Esophagus muscularis mucosa (tissue), 4 donors: ENCODE data around the gene ALG8. TPM values are rescaled to one million over a fixed set of nuclear protein-coding genes. Genes with fewer than 3 reads are reported as not detected.
"Not testable (repeated sequence)": the region's sequence is repeated elsewhere in the genome, so short reads cannot be mapped to it uniquely, and the experiment has no call there.

Experiments used
- DNase-seq: peaks from one replicate; pipeline ENCODE4 v3.0.0-alpha.2; 2017; ENCODE audit errors: extremely low spot score
- H3K27ac ChIP-seq, 4 donors: fragments of 200-600 bp; sonication (generic); replicated peaks in 1 of 4; 1 replicate in 3 of 4; 2 replicates in 1 of 4; pipeline ENCODE4 v1.5.1; 2016 to 2019; ENCODE audit warnings: mild to moderate bottlenecking in 1 of 4
- H3K27me3 ChIP-seq, 4 donors: fragments of 200-600 bp; sonication (generic); one replicate each; pipeline versions ENCODE4 v1.5.1 to v1.6.0; 2016 to 2019
- H3K36me3 ChIP-seq, 4 donors: fragments of 200-600 bp; sonication (generic); one replicate each; pipeline ENCODE4 v1.5.1; 2016 to 2019
- H3K4me1 ChIP-seq, 4 donors: fragments of 200-600 bp; sonication (generic); one replicate each; pipeline ENCODE4 v1.5.1; 2016 to 2019
- H3K4me3 ChIP-seq, 4 donors: fragments of 200-600 bp; sonication (generic); 1 replicate in 2 of 4; 2 replicates in 2 of 4; pipeline ENCODE4 v1.5.1; 2016 to 2019; ENCODE audit warnings: mild to moderate bottlenecking in 4 of 4, moderate library complexity in 1 of 4
- H3K9me3 ChIP-seq, 4 donors: fragments of 200-600 bp; sonication (generic); 1 replicate in 3 of 4; 2 replicates in 1 of 4; pipeline ENCODE4 v1.5.1; 2016 to 2019
- CTCF ChIP-seq, 3 experiments: fragments of 200-600 bp in 2 of 3; fragments of 450-650 bp in 1 of 3; sonication (generic) in 2 of 3; IDR thresholded peaks; one replicate each; pipeline ENCODE4 v1.5.1; 2017 to 2019; ENCODE audit warnings: antibody characterized with exemption in 3 of 3, mild to moderate bottlenecking in 2 of 3, moderate library complexity in 1 of 3
- EP300 ChIP-seq: sonication (generic); formaldehyde crosslinking; IDR thresholded peaks from one replicate; pipeline ENCODE4 v1.6.1; 2017; ENCODE audit warnings: antibody characterized with exemption
- POLR2A ChIP-seq: fragments of 450-650 bp; IDR thresholded peaks from one replicate; pipeline ENCODE4 v1.6.1; 2017; ENCODE audit warnings: antibody characterized with exemption, moderate library complexity, mild to moderate bottlenecking, low read depth
- POLR2AphosphoS5 ChIP-seq, 2 donors: sonication (generic); formaldehyde crosslinking; IDR thresholded peaks; one replicate each; pipeline ENCODE4 v1.6.1; 2017; ENCODE audit warnings: antibody characterized with exemption in 2 of 2
- WGBS: methylation state at CpG from one replicate; pipeline ENCODE4 v1.1.5; 2018; 5-methylcytosine and 5-hydroxymethylcytosine counted together
- intact Hi-C: fragments of 100-400 bp; cut with DNase I; formaldehyde crosslinking; loops from one replicate; pipeline ENCODE4 v1.15.1; 2023
- total RNA-seq, 4 donors: library from RNA; depleted of rRNA; stranded (reverse); fragments of >200 nt; gene quantifications; one replicate each; pipeline versions ENCODE4 v1.1.0 to v1.2.1, GENCODE V29; 2016

ALG8 gene
- total RNA-seq, 4 donors from 2014 or later, result 11.2 to 21.6 (median 15.7) TPM

DNA sequence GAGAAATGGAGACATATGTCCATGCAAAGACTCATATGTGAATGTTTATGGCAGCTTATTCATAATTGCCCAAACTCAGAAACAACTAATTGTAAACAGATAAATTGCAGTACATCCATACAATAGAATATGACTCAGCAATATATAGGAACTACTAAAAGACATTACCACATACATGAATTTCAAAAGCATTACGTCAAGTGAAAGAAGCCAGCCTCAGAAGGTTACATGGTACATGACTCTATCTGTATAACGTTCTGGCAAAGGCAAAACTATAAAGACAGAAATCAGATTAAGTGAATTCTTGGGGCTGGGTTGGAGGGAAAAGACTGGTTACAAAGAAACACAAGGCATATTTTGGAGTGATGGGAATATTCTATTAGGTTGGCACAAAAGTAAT is 41.8 kb upstream of the ALG8 start:
- H3K27me3 ChIP-seq, result no peaks in the 10 kb centered on the region
- no peak overlapping the region for H3K27ac ChIP-seq
- intact Hi-C loops, result no loop called here
- 69% methylated on average over 2 of the region's 2 CpGs for WGBS
- peaks cover 6 to 11% (median 9%) of the 10 kb centered on the region in 4 donors for H3K4me1 ChIP-seq
- no peaks in the 10 kb centered on the region for H3K9me3 ChIP-seq
- H3K36me3 ChIP-seq, result peaks cover 0 to 26% (median 8%) of the 10 kb centered on the region in 4 donors
- TF ChIP-seq EP300 (no peak), CTCF (IDR thresholded peaks at IDR 0.05) (no peak), POLR2A (no peak), POLR2AphosphoS5 (IDR thresholded peaks at IDR 0.05) (no peak)
- H3K4me3 ChIP-seq, result no peak overlapping the region
- no peak for DNase-seq

DNA sequence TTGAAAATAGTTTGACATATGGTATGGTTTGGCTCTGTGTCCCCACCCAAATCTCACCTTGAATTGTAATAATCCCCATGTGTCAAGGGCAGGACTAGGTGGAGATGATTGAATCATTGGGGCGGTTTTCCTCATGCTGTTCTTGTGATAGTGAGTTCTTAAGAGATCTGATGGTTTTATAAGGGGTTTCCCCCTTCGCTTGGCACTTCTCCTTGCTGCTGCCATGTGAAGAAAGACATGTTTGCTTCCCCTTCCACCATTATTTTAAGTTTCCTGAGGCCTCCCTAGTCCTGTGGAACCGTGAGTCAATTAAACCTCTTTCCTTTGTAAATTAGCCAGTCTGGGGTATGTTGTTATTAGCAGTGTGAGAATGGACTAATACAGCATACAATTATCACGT is 41.3 kb upstream of the ALG8 start:
- 89% methylated on average over 4 of the region's 4 CpGs for WGBS
- Histone ChIP-seq H3K9me3 (no peaks in the 10 kb centered on the region), H3K4me1 (peaks cover 4 to 7% (median 5%) of the 10 kb centered on the region in 4 donors), H3K27me3 (no peaks in the 10 kb centered on the region), H3K4me3 (no peak overlapping the region), H3K27ac (no peak overlapping the region), H3K36me3 (peaks cover 0 to 28% (median 8%) of the 10 kb centered on the region in 4 donors)
- TF ChIP-seq EP300, result no peak
- no peak for TF ChIP-seq POLR2AphosphoS5 (IDR thresholded peaks at IDR 0.05)
- TF ChIP-seq POLR2A, result no peak
- intact Hi-C loops, result no loop called here
- no peak for DNase-seq

DNA sequence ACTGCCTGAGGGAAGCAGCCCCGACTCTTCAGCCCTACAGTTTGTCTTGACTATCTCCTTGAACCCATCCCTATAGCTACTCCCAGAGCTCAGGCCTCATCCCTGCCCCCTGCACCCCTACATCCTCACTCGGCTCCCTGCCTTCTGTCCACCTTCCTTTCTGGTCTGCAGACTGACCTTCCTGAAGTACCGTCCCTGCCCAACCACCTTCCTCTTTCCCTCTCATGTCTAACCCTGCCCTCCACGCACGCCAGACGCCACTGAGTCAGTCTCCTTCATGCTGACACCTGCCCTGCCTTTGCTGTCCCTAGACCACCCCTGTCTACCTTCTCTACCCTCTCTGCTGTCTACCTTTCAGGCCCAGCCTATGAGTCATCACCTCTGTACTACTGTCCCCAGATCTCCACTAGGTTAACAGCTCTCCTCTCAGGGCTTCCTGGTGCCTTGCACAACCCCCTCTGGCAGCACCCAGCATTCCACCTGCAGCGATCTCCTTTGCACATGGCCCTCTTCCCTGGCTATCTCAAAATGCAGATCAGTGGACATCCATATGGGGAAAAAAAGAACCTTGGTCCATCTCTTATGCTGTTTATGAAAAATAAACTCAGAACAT is 40.1 kb upstream of the ALG8 start:
- DNase-seq, result no peak
- intact Hi-C loops, result no loop called here

DNA sequence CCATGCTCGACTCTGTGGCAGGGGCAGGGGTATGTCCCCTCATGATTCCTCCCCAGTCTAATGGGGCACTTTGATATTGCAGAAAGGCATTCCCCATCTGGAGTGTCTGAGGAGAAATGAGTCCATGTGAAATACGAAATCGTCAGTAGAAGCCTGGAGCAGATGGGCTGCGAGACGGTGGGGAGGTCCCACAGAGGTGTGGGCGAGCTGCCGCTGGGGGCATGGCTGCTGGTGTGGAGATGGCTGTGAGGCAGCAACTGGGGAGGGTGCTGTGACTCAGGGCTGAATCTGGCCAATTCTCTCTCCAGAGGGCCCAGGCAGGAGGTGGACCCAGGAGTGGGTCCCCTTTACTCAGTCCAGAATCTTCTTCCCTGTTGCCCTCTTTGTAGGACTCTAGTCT is 37.8 kb upstream of the ALG8 start:
- TF ChIP-seq POLR2AphosphoS5 (IDR thresholded peaks at IDR 0.05) (no peak), EP300 (no peak), CTCF (IDR thresholded peaks at IDR 0.05) (no peak), POLR2A (no peak)

More for the DNA sequence above, 40.1 kb upstream of the ALG8 start:
- 96% methylated on average over 7 of the region's 7 CpGs for WGBS
- no peak overlapping the region for H3K27ac ChIP-seq
- peaks cover 0 to 10% (median 3%) of the 10 kb centered on the region in 4 donors for H3K4me1 ChIP-seq
- no peak overlapping the region for H3K4me3 ChIP-seq
- H3K9me3 ChIP-seq, result no peaks in the 10 kb centered on the region
- no peaks in the 10 kb centered on the region for H3K27me3 ChIP-seq
- no peak for TF ChIP-seq POLR2AphosphoS5 (IDR thresholded peaks at IDR 0.05)
- no peak for TF ChIP-seq POLR2A
- TF ChIP-seq EP300, result no peak
- TF ChIP-seq CTCF (IDR thresholded peaks at IDR 0.05), result no peak
- H3K36me3 ChIP-seq, result peaks cover 0 to 28% (median 8%) of the 10 kb centered on the region in 4 donors

DNA sequence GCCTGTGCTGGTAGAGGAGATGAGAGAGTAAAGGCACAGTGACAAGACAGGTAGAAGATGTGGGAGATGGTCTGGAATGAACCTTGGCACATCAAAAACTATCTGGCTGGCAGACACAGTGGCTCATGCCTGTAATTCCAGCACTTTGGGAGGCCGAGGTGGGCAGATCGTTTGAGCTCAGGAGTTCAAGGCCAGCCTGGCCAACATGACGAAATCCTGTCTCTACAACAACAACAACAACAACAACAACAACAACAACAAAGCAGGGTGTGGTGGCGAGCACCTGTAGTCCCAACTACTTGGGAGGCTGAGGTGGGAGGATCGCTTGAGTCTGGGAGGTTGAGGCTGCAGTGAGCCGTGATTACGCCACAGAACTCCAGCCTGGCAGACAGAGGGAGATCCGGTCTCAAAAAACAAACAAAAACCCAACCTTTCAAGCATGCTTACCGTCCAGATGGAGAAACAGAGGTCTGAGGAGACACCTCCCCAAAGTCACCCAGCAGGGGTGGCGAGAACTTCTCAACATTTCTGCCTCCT is 37.2 kb upstream of the ALG8 start:
- DNase-seq, result no peak
- Histone ChIP-seq H3K4me1 (peaks cover 0 to 16% (median 9%) of the 10 kb centered on the region in 4 donors), H3K4me3 (no peak overlapping the region), H3K9me3 (no peaks in the 10 kb centered on the region), H3K27ac (no peak overlapping the region), H3K27me3 (no peaks in the 10 kb centered on the region), H3K36me3 (peaks cover 9 to 42% (median 27%) of the 10 kb centered on the region in 4 donors)
- TF ChIP-seq POLR2A (no peak), CTCF (IDR thresholded peaks at IDR 0.05) (no peak), EP300 (no peak), POLR2AphosphoS5 (IDR thresholded peaks at IDR 0.05) (no peak)
- intact Hi-C loops, result no loop called here
- 95% methylated on average over 10 of the region's 10 CpGs for WGBS

More for the DNA sequence above, 37.8 kb upstream of the ALG8 start:
- no peak overlapping the region for H3K27ac ChIP-seq
- no peak for DNase-seq
- intact Hi-C loops, result no loop called here
- no peaks in the 10 kb centered on the region for H3K27me3 ChIP-seq
- WGBS, result 90% methylated on average over 7 of the region's 7 CpGs
- peaks cover 0 to 16% (median 9%) of the 10 kb centered on the region in 4 donors for H3K4me1 ChIP-seq
- H3K4me3 ChIP-seq, result no peak overlapping the region
- peaks cover 9 to 37% (median 22%) of the 10 kb centered on the region in 4 donors for H3K36me3 ChIP-seq
- no peaks in the 10 kb centered on the region for H3K9me3 ChIP-seq

- DNase-seq, H3K27ac ChIP-seq, H3K27me3 ChIP-seq, H3K4me3 ChIP-seq, intact Hi-C loops, H3K9me3 ChIP-seq: not testable (repeated sequence)
- Histone ChIP-seq H3K4me1 (peaks cover 0 to 17% (median 10%) of the 10 kb centered on the region in 4 donors), H3K36me3 (peaks cover 9 to 45% (median 28%) of the 10 kb centered on the region in 4 donors)
- 93% methylated on average over 3 of the region's 3 CpGs for WGBS
These were observed 36.4 kb upstream of the ALG8 start for GRCh38 chr11:78175862-78176261.
